ENCODE data around the gene CHD6. TPM values are rescaled to one million over a fixed set of nuclear protein-coding genes. Genes with fewer than 3 reads are reported as not detected.

Gene CHD6, protein sequence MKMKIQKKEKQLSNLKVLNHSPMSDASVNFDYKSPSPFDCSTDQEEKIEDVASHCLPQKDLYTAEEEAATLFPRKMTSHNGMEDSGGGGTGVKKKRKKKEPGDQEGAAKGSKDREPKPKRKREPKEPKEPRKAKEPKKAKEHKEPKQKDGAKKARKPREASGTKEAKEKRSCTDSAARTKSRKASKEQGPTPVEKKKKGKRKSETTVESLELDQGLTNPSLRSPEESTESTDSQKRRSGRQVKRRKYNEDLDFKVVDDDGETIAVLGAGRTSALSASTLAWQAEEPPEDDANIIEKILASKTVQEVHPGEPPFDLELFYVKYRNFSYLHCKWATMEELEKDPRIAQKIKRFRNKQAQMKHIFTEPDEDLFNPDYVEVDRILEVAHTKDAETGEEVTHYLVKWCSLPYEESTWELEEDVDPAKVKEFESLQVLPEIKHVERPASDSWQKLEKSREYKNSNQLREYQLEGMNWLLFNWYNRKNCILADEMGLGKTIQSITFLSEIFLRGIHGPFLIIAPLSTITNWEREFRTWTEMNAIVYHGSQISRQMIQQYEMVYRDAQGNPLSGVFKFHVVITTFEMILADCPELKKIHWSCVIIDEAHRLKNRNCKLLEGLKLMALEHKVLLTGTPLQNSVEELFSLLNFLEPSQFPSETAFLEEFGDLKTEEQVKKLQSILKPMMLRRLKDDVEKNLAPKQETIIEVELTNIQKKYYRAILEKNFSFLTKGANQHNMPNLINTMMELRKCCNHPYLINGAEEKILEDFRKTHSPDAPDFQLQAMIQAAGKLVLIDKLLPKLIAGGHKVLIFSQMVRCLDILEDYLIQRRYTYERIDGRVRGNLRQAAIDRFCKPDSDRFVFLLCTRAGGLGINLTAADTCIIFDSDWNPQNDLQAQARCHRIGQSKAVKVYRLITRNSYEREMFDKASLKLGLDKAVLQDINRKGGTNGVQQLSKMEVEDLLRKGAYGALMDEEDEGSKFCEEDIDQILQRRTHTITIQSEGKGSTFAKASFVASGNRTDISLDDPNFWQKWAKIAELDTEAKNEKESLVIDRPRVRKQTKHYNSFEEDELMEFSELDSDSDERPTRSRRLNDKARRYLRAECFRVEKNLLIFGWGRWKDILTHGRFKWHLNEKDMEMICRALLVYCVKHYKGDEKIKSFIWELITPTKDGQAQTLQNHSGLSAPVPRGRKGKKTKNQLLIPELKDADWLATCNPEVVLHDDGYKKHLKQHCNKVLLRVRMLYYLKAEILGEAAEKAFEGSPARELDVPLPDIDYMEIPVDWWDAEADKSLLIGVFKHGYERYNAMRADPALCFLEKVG (N-terminal part only)
- polyA plus RNA-seq (2013, experiment 1 of 2): 15.4 TPM
- polyA plus RNA-seq (2013, experiment 2 of 2): 17.2 TPM

DNA sequence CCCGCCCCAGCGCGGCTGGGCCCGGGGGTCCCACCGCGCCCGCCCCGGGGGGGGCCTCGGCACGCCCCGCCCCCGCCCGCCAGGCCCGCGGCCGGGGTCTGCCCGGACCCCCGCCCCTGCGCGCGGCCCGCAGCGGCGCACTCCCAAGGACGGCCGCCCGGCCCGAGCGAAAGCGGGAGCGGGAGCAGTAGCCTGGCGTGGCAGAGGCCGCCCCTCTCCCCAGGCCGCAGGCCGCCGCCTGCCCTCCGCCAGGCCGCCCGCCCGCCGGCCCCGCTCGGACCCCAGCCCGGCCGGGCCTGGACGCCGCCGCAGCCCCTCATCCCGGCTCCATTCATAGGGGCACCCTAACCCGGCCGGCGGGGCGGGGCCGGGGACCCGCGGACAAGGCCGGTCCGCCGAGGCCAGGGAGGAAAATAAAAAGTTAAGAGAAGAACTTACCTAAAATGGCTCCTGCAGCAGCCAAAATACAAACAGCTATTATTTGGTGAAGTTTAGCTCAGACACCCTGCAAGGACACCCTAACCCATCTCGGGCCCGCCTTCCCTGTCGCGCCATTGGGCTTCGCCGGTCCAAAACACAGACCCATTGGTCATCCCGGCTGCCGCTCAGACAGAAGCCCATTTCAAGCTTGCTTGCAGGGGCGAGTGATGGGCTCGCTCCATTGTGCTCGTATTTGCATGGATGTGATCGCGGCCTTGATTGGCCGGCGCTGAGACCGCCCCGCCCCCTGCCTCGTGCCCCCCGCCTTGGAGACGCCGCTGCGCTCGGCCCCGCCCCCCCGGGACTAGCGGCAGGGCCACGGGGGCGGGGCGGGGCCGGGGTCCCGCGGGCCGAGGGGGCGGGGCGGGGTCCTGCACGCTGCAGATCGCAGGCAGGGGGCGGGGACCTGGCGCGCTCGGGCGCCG, at the start of gene CHD6:
Gene CHD6, minus strand, starts transcription at position 476 of the 905 bp plus-strand sequence. CDS start 67,040 bp downstream, outside the sequence.
- WGBS: under 1% methylated on average over 102 of the region's 102 CpGs
- no peaks in the 10 kb centered on the region for H3K9me3 ChIP-seq (ENCODE audit: insufficient read depth, low read depth, low read length)
- no peaks in the 10 kb centered on the region for H3K27me3 ChIP-seq (ENCODE audit: insufficient read depth, low read length)
- peak within 1 kb of the TSS; percentile 91 for H3K9ac ChIP-seq (ENCODE audit: low read depth, low read length)
- H3K36me3 ChIP-seq (ENCODE audit: insufficient read depth, low read length): no peaks in the 10 kb centered on the region
- peak within 1 kb of the TSS; percentile 98 for H3K27ac ChIP-seq (ENCODE audit: low read depth, low read length)
- peaks cover 45% of the 10 kb centered on the region for H3K4me1 ChIP-seq (ENCODE audit: insufficient read depth, low read length)
- peak within 1 kb of the TSS; percentile 94 for H3K4me3 ChIP-seq (ENCODE audit: low read length)

DNA sequence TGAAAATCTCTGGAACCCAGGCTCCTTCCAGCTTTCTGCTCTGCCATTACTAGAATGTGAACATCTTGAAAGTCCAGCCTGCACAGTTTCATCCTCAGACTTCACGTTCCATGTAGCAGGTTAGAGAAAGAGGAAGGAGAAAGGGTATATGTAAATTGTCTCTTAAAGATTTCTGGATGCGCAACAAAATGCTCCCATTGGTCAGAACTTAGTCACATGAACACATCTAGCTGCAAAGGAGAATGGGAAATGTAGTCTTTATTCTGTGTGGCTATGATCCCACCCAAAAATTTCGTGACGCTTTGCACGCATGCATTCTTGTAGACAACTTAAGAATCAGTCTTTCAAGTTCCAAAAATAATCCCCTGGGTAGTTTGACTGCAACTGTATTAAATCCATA, 46.4 kb upstream of the CHD6 start:
- no peak overlapping the region for H3K27ac ChIP-seq (ENCODE audit: low read depth, low read length)

DNA sequence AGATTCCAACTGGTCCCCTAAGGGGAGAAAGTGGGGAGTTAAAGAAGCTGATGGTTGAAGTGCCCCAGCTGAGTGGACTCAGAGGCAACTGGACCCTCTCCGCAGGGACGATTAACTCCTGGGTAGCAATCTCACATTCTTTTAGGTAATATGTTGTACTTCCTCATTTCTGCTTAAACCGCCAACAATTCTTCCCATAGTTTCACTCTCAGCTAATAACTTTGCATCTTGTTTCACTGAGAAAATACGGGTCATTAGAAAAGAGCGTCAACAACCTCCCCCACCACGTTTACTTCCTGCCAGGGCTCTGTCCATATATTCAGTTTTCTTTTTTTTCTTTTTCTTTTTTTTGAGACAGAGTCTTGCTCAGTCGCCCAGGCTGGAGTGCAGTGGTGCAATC, 39.5 kb upstream of the CHD6 start:
- Histone ChIP-seq H3K9ac (ENCODE audit: low read depth, low read length) (no peak overlapping the region), H3K36me3 (ENCODE audit: insufficient read depth, low read length) (no peaks in the 10 kb centered on the region), H3K9me3 (ENCODE audit: insufficient read depth, low read depth, low read length) (no peaks in the 10 kb centered on the region), H3K27ac (ENCODE audit: low read depth, low read length) (no peak overlapping the region), H3K4me3 (ENCODE audit: low read length) (no peak overlapping the region), H3K27me3 (ENCODE audit: insufficient read depth, low read length) (no peaks in the 10 kb centered on the region), H3K4me1 (ENCODE audit: insufficient read depth, low read length) (no peaks in the 10 kb centered on the region)
- 88% methylated on average over 7 of the region's 7 CpGs for WGBS

More for the DNA sequence above, 46.4 kb upstream of the CHD6 start:
- no peaks in the 10 kb centered on the region for H3K27me3 ChIP-seq (ENCODE audit: insufficient read depth, low read length)
- H3K9me3 ChIP-seq (ENCODE audit: insufficient read depth, low read depth, low read length): no peaks in the 10 kb centered on the region
- H3K9ac ChIP-seq (ENCODE audit: low read depth, low read length): no peak overlapping the region
- no peak overlapping the region; the same call in 1 of the 2 replicates for H3K4me3 ChIP-seq (ENCODE audit: low read length)
- WGBS: 56% methylated on average over 5 of the region's 5 CpGs
- H3K36me3 ChIP-seq (ENCODE audit: insufficient read depth, low read length): no peaks in the 10 kb centered on the region
- H3K4me1 ChIP-seq (ENCODE audit: insufficient read depth, low read length): no peaks in the 10 kb centered on the region

GRCh38 chr20:41655962-41656618, 37.9 kb upstream of the CHD6 start:
- Histone ChIP-seq H3K4me3 (ENCODE audit: low read length) (no peak overlapping the region), H3K36me3 (ENCODE audit: insufficient read depth, low read length) (no peaks in the 10 kb centered on the region), H3K9me3 (ENCODE audit: insufficient read depth, low read depth, low read length) (no peaks in the 10 kb centered on the region), H3K27me3 (ENCODE audit: insufficient read depth, low read length) (no peaks in the 10 kb centered on the region), H3K27ac (ENCODE audit: low read depth, low read length) (no peak overlapping the region), H3K4me1 (ENCODE audit: insufficient read depth, low read length) (peaks cover 6% of the 10 kb centered on the region; the same call in 1 of the 2 replicates), H3K9ac (ENCODE audit: low read depth, low read length) (no peak overlapping the region)
- WGBS: 79% methylated on average over 3 of the region's 3 CpGs

- no peaks in the 10 kb centered on the region for H3K36me3 ChIP-seq (ENCODE audit: insufficient read depth, low read length)
- H3K27ac ChIP-seq (ENCODE audit: low read depth, low read length): no peak overlapping the region
- WGBS: 73% methylated on average over 1 of the region's 1 CpG
- H3K4me3 ChIP-seq (ENCODE audit: low read length): no peak overlapping the region
- no peaks in the 10 kb centered on the region for H3K27me3 ChIP-seq (ENCODE audit: insufficient read depth, low read length)
- no peak overlapping the region for H3K9ac ChIP-seq (ENCODE audit: low read depth, low read length)
- H3K4me1 ChIP-seq (ENCODE audit: insufficient read depth, low read length): peaks cover 17% of the 10 kb centered on the region
- no peaks in the 10 kb centered on the region for H3K9me3 ChIP-seq (ENCODE audit: insufficient read depth, low read depth, low read length)
Observed at GRCh38 chr20:41654884-41655283, 36.7 kb upstream of the CHD6 start.

- peaks cover 23% of the 10 kb centered on the region for H3K4me1 ChIP-seq (ENCODE audit: insufficient read depth, low read length)
- 81% methylated on average over 3 of the region's 3 CpGs for WGBS
- no peaks in the 10 kb centered on the region for H3K36me3 ChIP-seq (ENCODE audit: insufficient read depth, low read length)
- H3K9me3 ChIP-seq (ENCODE audit: insufficient read depth, low read depth, low read length): no peaks in the 10 kb centered on the region
- H3K4me3 ChIP-seq (ENCODE audit: low read length): no peak overlapping the region
- H3K27me3 ChIP-seq (ENCODE audit: insufficient read depth, low read length): no peaks in the 10 kb centered on the region
- no peak overlapping the region for H3K9ac ChIP-seq (ENCODE audit: low read depth, low read length)
- H3K27ac ChIP-seq (ENCODE audit: low read depth, low read length): no peak overlapping the region
Observed at GRCh38 chr20:41654292-41654691, 36.1 kb upstream of the CHD6 start.

GRCh38 chr20:41650231-41650948, 32.2 kb upstream of the CHD6 start:
- H3K4me1 ChIP-seq (ENCODE audit: insufficient read depth, low read length): peaks cover 23% of the 10 kb centered on the region
- no peak overlapping the region for H3K4me3 ChIP-seq (ENCODE audit: low read length)
- 43% methylated on average over 1 of the region's 1 CpG for WGBS
- H3K9me3 ChIP-seq (ENCODE audit: insufficient read depth, low read depth, low read length): no peaks in the 10 kb centered on the region
- no peaks in the 10 kb centered on the region for H3K27me3 ChIP-seq (ENCODE audit: insufficient read depth, low read length)
- H3K36me3 ChIP-seq (ENCODE audit: insufficient read depth, low read length): no peaks in the 10 kb centered on the region
- no peak overlapping the region for H3K9ac ChIP-seq (ENCODE audit: low read depth, low read length)
- no peak overlapping the region; the same call in 1 of the 2 replicates for H3K27ac ChIP-seq (ENCODE audit: low read depth, low read length)

- Histone ChIP-seq H3K27me3 (ENCODE audit: insufficient read depth, low read length) (no peaks in the 10 kb centered on the region), H3K9me3 (ENCODE audit: insufficient read depth, low read depth, low read length) (no peaks in the 10 kb centered on the region), H3K36me3 (ENCODE audit: insufficient read depth, low read length) (no peaks in the 10 kb centered on the region), H3K27ac (ENCODE audit: low read depth, low read length) (no peak overlapping the region), H3K4me1 (ENCODE audit: insufficient read depth, low read length) (peaks cover 23% of the 10 kb centered on the region), H3K9ac (ENCODE audit: low read depth, low read length) (no peak overlapping the region), H3K4me3 (ENCODE audit: low read length) (no peak overlapping the region)
- WGBS: 86% methylated on average over 3 of the region's 3 CpGs
Observed at GRCh38 chr20:41649489-41649888, 31.3 kb upstream of the CHD6 start.

DNA sequence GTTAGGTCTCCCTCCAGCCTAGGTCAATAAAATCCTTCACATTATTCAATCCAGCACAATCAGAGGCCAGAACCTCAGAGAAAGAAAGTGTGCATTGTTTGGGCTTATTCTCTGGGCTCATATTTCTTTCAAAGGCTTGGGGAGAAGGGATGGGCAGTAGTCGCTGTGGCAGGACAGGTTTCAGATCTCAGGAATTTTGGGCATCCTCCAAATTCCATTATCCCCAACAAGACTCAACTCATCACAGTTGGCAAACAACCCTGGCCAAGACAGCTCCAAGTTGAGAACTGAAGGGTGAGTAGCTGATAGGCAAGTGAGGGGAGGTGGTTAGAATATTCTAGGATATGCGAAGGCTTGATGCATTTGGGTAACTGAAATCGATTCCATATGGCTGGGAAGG, 27.2 kb upstream of the CHD6 start:
- WGBS: 94% methylated on average over 2 of the region's 3 CpGs
- Histone ChIP-seq H3K27me3 (ENCODE audit: insufficient read depth, low read length) (no peaks in the 10 kb centered on the region), H3K9me3 (ENCODE audit: insufficient read depth, low read depth, low read length) (no peaks in the 10 kb centered on the region)

More for the DNA sequence above, 27.2 kb upstream of the CHD6 start:
- no peak overlapping the region for H3K4me3 ChIP-seq (ENCODE audit: low read length)
- no peaks in the 10 kb centered on the region for H3K36me3 ChIP-seq (ENCODE audit: insufficient read depth, low read length)
- no peak overlapping the region for H3K27ac ChIP-seq (ENCODE audit: low read depth, low read length)
- no peak overlapping the region for H3K9ac ChIP-seq (ENCODE audit: low read depth, low read length)
- H3K4me1 ChIP-seq (ENCODE audit: insufficient read depth, low read length): peaks cover 16% of the 10 kb centered on the region
